SK-N-MC (cell line): Measurements from ENCODE around the gene SUGP1.

Experiments
- DNase-seq: peaks from one replicate; pipeline ENCODE4 v3.0.0-alpha.2; 2011; ENCODE audit warnings: low read depth, low spot score
- H3K27ac ChIP-seq: fragments of 200-600 bp; sonication (generic); 2 replicates; pipeline ENCODE4 v1.5.1; 2016; ENCODE audit warnings: mixed run types
- H3K36me3 ChIP-seq: fragments of 200-600 bp; sonication (generic); 2 replicates; pipeline ENCODE4 v1.6.1; 2017; ENCODE audit warnings: antibody characterized with exemption, low read length, mixed read lengths; ENCODE audit not compliant: insufficient read depth
- H3K4me3 ChIP-seq: fragments of 200-600 bp; sonication (generic); 2 replicates; pipeline ENCODE4 v1.5.1; 2016
- H3K9ac ChIP-seq: fragments of 200-600 bp; sonication (generic); 2 replicates; pipeline ENCODE4 v1.8.0; 2017; ENCODE audit warnings: mixed run types, mixed read lengths; ENCODE audit not compliant: insufficient read length
- H3K9me3 ChIP-seq: fragments of 200-600 bp; sonication (generic); 2 replicates; pipeline ENCODE4 v1.6.1; 2017; ENCODE audit warnings: low read depth, mild to moderate bottlenecking, antibody characterized with exemption, low read length, moderate library complexity, mixed read lengths
- EZH2 ChIP-seq: fragments of 200-600 bp; sonication (generic); IDR thresholded peaks from one replicate; pipeline ENCODE4 v1.6.1; 2017; ENCODE audit warnings: antibody characterized with exemption
- FOXP2 ChIP-seq: optimal IDR thresholded peaks from 2 replicates; pipeline ENCODE3; 2011; ENCODE audit warnings: mild to moderate bottlenecking, moderate library complexity; ENCODE audit not compliant: insufficient read depth; ENCODE audit errors: extremely low read length, control extremely low read depth
- POLR2AphosphoS5 ChIP-seq: IDR thresholded peaks from 2 replicates; pipeline ENCODE4 v1.6.1; 2012; ENCODE audit warnings: mild to moderate bottlenecking, low read depth, low read length, borderline replicate concordance

SUGP1 gene

DNA sequence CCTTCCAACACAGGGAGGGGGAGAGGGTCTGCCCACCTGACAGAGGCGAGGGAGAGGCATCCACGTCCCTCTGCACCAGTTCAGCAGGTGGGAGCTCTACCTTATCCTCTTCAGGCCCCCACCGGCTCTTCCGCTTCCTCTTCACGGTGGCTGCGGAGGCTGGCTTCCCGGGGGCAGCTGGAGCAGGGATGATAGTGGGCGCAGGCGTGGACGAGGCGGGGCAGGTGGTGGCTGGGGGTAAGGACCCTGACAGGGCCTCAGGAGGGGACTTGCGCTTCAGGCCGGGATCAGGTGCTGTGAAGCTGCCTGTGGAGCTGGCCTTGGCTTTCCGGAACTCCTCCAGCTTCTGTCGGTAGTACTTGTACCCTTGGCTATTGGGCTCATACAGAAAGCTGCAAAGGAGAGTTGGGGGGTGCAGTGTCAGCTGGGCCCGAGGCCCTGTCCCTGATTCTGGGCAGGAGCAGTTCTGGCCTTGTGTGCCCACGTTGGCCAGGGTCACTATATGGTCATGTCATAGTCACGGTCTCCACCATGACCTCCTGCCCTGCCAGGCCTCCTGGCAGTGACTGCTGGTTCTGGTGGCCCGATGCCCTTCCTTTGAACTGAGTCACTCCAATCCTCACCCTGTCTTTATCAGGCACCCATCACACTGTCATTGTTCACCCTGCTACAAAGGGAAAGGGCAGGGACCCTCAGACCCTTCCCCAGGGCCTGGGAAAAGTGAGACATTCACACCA lies 23.2 kb downstream of the SUGP1 start:
- Histone ChIP-seq H3K4me3 (no peak overlapping the region), H3K27ac (no peak overlapping the region), H3K36me3 (peaks cover 31% of the 10 kb centered on the region), H3K9ac (no peak overlapping the region), H3K9me3 (no peaks in the 10 kb centered on the region)
- TF ChIP-seq FOXP2 (no peak), POLR2AphosphoS5 (no peak), EZH2 (no peak)
- no peak for DNase-seq

DNA sequence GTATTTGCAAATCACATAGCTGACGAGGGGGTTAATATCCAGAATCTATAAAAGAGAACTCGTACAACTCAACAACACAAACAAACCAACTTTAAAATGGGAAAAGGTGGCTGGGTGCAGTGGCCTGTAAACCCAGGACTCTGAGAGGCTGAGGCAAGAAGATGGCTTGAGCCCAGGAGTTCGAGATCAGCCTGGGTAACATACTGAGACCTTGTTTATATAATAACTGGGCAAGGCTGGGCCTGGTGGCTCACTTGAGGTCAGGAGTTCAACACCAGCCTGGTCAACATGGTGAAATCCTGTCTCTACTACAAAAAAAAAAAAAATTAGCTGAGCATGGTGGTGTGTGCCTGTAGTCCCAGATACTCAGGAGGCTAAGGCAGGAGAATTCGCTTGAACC lies 25.4 kb downstream of the SUGP1 start:
- no peaks in the 10 kb centered on the region for H3K9me3 ChIP-seq
- H3K27ac ChIP-seq: no peak overlapping the region
- H3K9ac ChIP-seq: no peak overlapping the region
- DNase-seq: no peak
- TF ChIP-seq POLR2AphosphoS5 (no peak), FOXP2 (no peak), EZH2 (no peak)
- H3K36me3 ChIP-seq: peaks cover 24% of the 10 kb centered on the region
- no peak overlapping the region for H3K4me3 ChIP-seq

DNA sequence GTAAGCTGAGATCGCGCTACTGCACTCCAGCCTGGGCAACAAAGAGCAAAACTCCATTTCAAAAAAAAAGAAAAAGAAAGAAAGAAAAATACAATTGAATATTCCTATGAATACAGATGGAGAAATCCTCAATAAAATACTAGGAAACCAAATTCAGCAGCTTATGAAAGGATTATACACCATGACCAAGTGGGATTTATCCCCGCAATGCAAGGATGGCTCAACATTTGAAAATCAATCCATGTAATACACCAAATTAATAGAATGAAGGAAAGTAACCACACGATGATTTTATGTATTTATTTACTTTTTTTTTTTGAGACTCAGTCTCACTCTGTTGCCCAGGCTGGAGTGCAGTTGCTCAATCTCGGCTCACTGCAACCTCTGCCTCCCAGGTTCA lies 27.7 kb downstream of the SUGP1 start:
- no peak overlapping the region for H3K9ac ChIP-seq

DNA sequence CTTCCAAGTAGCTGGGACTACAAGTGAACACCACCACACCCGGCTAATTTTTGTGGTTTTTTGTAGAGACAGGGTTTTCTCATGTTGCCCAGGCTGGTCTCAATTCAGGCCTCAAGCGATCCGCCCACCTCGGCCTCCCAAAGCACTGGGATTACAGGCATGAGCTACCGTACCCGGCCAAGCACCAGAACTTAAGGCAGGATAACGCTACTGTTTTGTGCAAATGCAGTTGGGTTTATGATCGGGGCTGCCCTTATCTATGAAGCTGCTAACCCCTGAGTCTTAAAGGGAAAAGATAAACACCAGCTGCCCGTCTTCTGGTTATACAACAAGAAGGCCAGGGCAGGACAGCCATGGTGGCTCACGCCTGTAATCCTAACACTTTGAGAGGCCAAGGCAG lies 34.6 kb downstream of the SUGP1 start:
- Histone ChIP-seq H3K9ac (no peak overlapping the region), H3K9me3 (no peaks in the 10 kb centered on the region), H3K4me3 (no peak overlapping the region), H3K27ac (no peak overlapping the region), H3K36me3 (peaks cover 28% of the 10 kb centered on the region)
- DNase-seq: no peak
- TF ChIP-seq POLR2AphosphoS5: no peak
- TF ChIP-seq EZH2: no peak
- no peak for TF ChIP-seq FOXP2

More for the DNA sequence above, 27.7 kb downstream of the SUGP1 start:
- H3K27ac ChIP-seq: no peak overlapping the region
- H3K9me3 ChIP-seq: no peaks in the 10 kb centered on the region
- no peak overlapping the region for H3K4me3 ChIP-seq
- peaks cover 30% of the 10 kb centered on the region for H3K36me3 ChIP-seq
- no peak for DNase-seq
- TF ChIP-seq POLR2AphosphoS5 (no peak), EZH2 (no peak), FOXP2 (no peak)

DNA sequence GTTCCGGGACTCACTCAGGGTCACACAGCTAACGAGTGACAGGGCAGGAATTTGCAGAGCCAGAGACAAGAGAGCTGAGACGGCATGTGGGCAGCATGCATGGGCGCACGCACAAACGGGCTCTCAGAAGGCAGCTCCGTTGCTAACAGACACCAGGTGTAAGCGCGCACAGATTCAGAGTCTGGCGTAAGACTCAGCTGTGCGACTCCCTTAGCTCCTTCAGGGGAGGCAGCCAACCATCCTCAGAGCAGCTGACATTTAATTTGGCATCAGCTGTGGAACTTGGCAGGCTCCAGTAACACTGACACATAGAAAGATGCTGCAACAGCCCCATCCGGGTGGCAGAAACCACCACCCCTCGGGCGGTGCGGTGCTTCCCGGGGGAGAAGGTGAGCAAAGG lies 39.7 kb downstream of the SUGP1 start:
- H3K4me3 ChIP-seq: no peak overlapping the region
- peaks cover 25% of the 10 kb centered on the region for H3K36me3 ChIP-seq
- no peaks in the 10 kb centered on the region for H3K9me3 ChIP-seq
- DNase-seq: no peak
- no peak for TF ChIP-seq EZH2
- TF ChIP-seq POLR2AphosphoS5: no peak
- TF ChIP-seq FOXP2: no peak
- H3K9ac ChIP-seq: no peak overlapping the region
- no peak overlapping the region for H3K27ac ChIP-seq

DNA sequence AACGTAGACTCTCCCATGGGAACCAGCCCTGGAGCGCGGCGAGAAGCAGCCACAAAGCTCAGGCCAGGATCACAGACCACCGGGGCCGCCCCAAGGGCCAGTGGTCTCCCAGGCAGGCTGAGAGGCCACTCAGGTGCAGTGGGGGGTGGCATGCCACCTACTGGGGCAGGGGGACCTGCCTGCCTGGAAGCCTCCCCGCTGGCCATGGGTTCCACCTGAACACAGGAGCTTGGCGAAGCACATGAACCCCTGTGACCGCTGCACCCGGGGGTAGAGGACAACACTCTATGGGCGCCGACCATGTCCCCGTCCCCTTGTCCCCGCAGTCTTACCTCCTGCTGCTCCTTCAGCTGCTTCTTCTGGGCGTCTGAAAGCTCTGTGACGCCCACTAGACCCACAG lies 40.5 kb downstream of the SUGP1 start:
- no peak for DNase-seq
- no peaks in the 10 kb centered on the region for H3K9me3 ChIP-seq
- H3K36me3 ChIP-seq: peaks cover 24% of the 10 kb centered on the region
- H3K9ac ChIP-seq: no peak overlapping the region
- TF ChIP-seq FOXP2 (no peak), EZH2 (no peak), POLR2AphosphoS5 (no peak)
- H3K4me3 ChIP-seq: no peak overlapping the region
- H3K27ac ChIP-seq: no peak overlapping the region

DNA sequence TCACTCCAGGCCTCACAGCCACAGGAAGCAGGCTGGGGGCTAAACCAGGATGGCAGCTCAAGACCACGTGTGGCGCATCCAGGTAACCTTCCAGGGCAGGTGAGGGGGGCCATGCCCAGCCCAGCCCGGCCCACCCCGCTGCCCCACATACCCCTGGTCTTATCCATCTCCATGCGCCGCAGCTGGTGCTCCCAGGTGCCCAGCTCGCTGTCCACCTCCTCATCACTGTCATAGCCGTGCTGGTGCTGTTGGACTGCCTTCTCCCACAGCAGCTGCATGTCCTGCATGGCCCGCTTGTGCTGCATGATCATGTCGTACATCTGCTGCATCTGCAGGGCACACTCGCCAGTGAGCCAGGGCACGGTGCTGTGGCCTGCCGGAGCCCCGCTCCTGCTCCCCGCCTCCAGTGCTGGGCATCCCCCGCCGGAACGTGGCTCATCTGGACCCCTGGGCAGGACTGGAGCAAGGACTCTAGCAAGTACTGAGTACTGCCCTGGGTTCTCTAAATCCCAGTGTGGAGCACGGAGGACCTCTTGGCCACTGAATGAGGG lies 41.2 kb downstream of the SUGP1 start:
- H3K36me3 ChIP-seq: peaks cover 17% of the 10 kb centered on the region
- no peak for TF ChIP-seq EZH2
- TF ChIP-seq POLR2AphosphoS5: no peak
- no peak for TF ChIP-seq FOXP2
- H3K9me3 ChIP-seq: no peaks in the 10 kb centered on the region

DNA sequence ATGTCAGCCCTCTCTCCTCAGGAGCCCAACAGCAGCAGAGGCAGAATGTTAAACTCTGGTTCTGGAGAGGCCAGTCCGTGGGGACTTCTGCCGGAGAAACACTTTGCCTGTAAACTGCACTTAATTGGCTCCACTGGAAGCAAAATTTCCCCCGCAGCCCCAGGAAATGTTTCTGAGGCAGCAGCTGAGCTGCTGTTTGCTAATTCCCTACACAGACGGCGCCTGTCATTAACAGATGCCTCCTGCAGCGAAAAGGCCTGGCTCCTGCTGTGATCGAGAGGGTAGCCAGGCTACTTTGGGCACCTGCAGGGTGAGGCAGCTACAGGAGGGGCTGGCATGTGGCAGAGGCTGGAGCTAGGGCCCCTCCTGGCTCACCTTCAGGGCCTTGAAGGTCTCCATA lies 42.0 kb downstream of the SUGP1 start:
- Histone ChIP-seq H3K9me3 (no peaks in the 10 kb centered on the region), H3K27ac (no peak overlapping the region), H3K36me3 (peaks cover 13% of the 10 kb centered on the region; the same call in 1 of the 2 replicates), H3K4me3 (no peak overlapping the region), H3K9ac (no peak overlapping the region)
- TF ChIP-seq EZH2: no peak
- TF ChIP-seq POLR2AphosphoS5: no peak
- TF ChIP-seq FOXP2: no peak
- DNase-seq: no peak

More for the DNA sequence above, 41.2 kb downstream of the SUGP1 start:
- no peak for DNase-seq
- no peak overlapping the region for H3K9ac ChIP-seq
- no peak overlapping the region for H3K4me3 ChIP-seq
- H3K27ac ChIP-seq: no peak overlapping the region
